WTC11 (cell line): ENCODE results near the gene TLE4.

Experiments used
- CTCF ChIP-seq: fragments of 200-600 bp; IDR thresholded peaks from 2 replicates; pipeline ENCODE4 v1.8.0; 2022; ENCODE audit warnings: antibody characterized with exemption
- ERG ChIP-seq: fragments of 250-450 bp; sonication (Bioruptor Pico); IDR thresholded peaks from 2 replicates; pipeline ENCODE4 v1.8.0; 2021; ENCODE audit warnings: mild to moderate bottlenecking
- HMGXB4 ChIP-seq: sonication (generic); formaldehyde crosslinking; IDR thresholded peaks from 2 replicates; pipeline ENCODE4 v1.8.1; 2023; ENCODE audit warnings: mild to moderate bottlenecking, moderate library complexity, missing genetic modification reagents
- JUN ChIP-seq: sonication (generic); formaldehyde crosslinking; IDR thresholded peaks from 2 replicates; pipeline ENCODE4 v1.8.0; 2023; ENCODE audit warnings: mild to moderate bottlenecking, missing genetic modification reagents
- MAX ChIP-seq: sonication (generic); formaldehyde crosslinking; IDR thresholded peaks from 2 replicates; pipeline ENCODE4 v1.8.0; 2022; ENCODE audit warnings: mild to moderate bottlenecking, missing genetic modification reagents
- MXD4 ChIP-seq: fragments of 250-450 bp; sonication (Bioruptor Pico); IDR thresholded peaks from 2 replicates; pipeline ENCODE4 v1.8.0; 2021; ENCODE audit warnings: mild to moderate bottlenecking, moderate library complexity, borderline replicate concordance
- NR1H2 ChIP-seq: sonication (generic); formaldehyde crosslinking; IDR thresholded peaks from 2 replicates; pipeline ENCODE4 v1.9.0; 2021; ENCODE audit warnings: mild to moderate bottlenecking, moderate library complexity, missing genetic modification reagents
- SOX15 ChIP-seq: fragments of 250-450 bp; sonication (Bioruptor Pico); IDR thresholded peaks from 2 replicates; pipeline ENCODE4 v1.9.0; 2021; ENCODE audit warnings: mild to moderate bottlenecking
- TCF7 ChIP-seq: sonication (generic); formaldehyde crosslinking; IDR thresholded peaks from 2 replicates; pipeline ENCODE4 v1.8.0; 2022; ENCODE audit warnings: mild to moderate bottlenecking, low read depth, missing genetic modification reagents, moderate library complexity
- ZNF232 ChIP-seq: sonication (generic); formaldehyde crosslinking; IDR thresholded peaks from 2 replicates; pipeline ENCODE4 v1.8.0; 2022; ENCODE audit warnings: mild to moderate bottlenecking, missing genetic modification reagents
- TF ChIP-seq, protein P1 (sequence below): sonication (generic); formaldehyde crosslinking; IDR thresholded peaks from 2 replicates; pipeline ENCODE4 v1.8.0; 2022; ENCODE audit warnings: mild to moderate bottlenecking, missing genetic modification reagents
- TF ChIP-seq, protein P2 (sequence below): sonication (generic); formaldehyde crosslinking; IDR thresholded peaks from 2 replicates; pipeline ENCODE4 v1.8.0; 2022; ENCODE audit warnings: mild to moderate bottlenecking, missing genetic modification reagents
- TF ChIP-seq, protein P3 (sequence below): sonication (generic); formaldehyde crosslinking; IDR thresholded peaks from 2 replicates; pipeline ENCODE4 v1.8.0; 2023; ENCODE audit warnings: missing genetic modification reagents, mild to moderate bottlenecking, borderline replicate concordance

DNA sequence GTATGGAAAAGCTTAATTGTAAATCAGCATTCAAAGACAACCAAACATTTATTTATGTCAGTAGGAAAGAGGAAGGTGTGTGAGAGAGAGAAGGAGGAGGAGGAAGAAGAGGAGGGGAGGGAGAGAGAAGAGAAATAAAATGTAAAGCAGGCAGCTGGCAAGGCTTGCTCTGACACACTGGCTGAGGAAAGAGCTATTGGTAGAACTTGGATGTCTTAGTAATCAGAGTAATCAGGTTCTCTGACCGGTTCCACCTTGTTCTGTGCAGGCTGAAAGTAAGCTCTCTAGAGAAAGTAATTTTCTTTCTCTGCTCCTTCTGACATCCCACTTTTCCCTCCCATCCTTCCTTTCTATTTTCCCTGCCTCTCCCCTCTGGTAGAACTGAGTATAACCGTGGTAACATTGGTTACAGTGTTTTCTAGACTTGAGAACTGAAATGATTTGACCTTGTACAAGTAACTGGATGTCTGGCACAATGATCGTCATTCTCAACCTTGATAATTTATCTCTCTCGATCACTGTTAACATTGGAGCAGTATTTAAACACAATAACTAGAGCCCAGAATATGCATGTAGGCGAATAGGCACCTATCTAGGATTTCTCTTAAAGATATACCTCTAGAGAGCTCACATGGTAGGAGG, 33.3 kb downstream of the TLE4 start:
- TF ChIP-seq CTCF (no peak), JUN (CRISPR knock-in tag) (no peak), ERG (CRISPR knock-in tag) (no peak), SOX15 (no peak), ZNF232 (CRISPR knock-in tag) (no peak), HMGXB4 (CRISPR knock-in tag) (no peak), MAX (CRISPR knock-in tag) (no peak), TCF7 (no peak), MXD4 (CRISPR knock-in tag) (no peak), NR1H2 (CRISPR knock-in tag) (no peak)
- TF ChIP-seq, protein P1, sequence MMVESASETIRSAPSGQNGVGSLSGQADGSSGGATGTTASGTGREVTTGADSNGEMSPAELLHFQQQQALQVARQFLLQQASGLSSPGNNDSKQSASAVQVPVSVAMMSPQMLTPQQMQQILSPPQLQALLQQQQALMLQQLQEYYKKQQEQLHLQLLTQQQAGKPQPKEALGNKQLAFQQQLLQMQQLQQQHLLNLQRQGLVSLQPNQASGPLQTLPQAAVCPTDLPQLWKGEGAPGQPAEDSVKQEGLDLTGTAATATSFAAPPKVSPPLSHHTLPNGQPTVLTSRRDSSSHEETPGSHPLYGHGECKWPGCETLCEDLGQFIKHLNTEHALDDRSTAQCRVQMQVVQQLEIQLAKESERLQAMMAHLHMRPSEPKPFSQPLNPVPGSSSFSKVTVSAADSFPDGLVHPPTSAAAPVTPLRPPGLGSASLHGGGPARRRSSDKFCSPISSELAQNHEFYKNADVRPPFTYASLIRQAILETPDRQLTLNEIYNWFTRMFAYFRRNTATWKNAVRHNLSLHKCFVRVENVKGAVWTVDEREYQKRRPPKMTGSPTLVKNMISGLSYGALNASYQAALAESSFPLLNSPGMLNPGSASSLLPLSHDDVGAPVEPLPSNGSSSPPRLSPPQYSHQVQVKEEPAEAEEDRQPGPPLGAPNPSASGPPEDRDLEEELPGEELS = no peak
- TF ChIP-seq, protein P2, sequence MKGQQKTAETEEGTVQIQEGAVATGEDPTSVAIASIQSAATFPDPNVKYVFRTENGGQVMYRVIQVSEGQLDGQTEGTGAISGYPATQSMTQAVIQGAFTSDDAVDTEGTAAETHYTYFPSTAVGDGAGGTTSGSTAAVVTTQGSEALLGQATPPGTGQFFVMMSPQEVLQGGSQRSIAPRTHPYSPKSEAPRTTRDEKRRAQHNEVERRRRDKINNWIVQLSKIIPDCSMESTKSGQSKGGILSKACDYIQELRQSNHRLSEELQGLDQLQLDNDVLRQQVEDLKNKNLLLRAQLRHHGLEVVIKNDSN (CRISPR knock-in tag) = no peak
- TF ChIP-seq, protein P3, sequence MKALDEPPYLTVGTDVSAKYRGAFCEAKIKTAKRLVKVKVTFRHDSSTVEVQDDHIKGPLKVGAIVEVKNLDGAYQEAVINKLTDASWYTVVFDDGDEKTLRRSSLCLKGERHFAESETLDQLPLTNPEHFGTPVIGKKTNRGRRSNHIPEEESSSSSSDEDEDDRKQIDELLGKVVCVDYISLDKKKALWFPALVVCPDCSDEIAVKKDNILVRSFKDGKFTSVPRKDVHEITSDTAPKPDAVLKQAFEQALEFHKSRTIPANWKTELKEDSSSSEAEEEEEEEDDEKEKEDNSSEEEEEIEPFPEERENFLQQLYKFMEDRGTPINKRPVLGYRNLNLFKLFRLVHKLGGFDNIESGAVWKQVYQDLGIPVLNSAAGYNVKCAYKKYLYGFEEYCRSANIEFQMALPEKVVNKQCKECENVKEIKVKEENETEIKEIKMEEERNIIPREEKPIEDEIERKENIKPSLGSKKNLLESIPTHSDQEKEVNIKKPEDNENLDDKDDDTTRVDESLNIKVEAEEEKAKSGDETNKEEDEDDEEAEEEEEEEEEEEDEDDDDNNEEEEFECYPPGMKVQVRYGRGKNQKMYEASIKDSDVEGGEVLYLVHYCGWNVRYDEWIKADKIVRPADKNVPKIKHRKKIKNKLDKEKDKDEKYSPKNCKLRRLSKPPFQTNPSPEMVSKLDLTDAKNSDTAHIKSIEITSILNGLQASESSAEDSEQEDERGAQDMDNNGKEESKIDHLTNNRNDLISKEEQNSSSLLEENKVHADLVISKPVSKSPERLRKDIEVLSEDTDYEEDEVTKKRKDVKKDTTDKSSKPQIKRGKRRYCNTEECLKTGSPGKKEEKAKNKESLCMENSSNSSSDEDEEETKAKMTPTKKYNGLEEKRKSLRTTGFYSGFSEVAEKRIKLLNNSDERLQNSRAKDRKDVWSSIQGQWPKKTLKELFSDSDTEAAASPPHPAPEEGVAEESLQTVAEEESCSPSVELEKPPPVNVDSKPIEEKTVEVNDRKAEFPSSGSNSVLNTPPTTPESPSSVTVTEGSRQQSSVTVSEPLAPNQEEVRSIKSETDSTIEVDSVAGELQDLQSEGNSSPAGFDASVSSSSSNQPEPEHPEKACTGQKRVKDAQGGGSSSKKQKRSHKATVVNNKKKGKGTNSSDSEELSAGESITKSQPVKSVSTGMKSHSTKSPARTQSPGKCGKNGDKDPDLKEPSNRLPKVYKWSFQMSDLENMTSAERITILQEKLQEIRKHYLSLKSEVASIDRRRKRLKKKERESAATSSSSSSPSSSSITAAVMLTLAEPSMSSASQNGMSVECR (CRISPR knock-in tag) = no peak
